ENCODE results near the gene DNAH11.

DNAH11 gene

DNA sequence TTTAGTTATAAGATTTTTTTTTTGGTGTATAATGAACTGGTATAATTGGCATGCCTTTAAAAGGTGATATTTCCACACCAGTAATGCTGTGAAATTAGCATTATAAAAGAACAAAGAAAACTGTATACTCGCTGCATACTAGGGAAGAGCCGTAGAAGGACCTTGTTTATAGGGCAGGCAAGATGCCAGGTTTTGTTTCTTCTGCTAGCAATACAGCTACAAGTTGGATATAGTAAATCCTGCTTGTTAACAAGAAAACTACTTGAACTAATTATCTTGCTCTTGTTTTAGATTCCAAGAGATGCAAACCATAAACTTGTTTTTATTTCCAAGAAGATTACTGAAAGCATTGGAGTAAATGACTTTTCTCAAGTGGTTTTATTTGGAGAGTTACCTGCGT, 1.9 kb downstream of the DNAH11 start:
- TF ChIP-seq, protein P1, sequence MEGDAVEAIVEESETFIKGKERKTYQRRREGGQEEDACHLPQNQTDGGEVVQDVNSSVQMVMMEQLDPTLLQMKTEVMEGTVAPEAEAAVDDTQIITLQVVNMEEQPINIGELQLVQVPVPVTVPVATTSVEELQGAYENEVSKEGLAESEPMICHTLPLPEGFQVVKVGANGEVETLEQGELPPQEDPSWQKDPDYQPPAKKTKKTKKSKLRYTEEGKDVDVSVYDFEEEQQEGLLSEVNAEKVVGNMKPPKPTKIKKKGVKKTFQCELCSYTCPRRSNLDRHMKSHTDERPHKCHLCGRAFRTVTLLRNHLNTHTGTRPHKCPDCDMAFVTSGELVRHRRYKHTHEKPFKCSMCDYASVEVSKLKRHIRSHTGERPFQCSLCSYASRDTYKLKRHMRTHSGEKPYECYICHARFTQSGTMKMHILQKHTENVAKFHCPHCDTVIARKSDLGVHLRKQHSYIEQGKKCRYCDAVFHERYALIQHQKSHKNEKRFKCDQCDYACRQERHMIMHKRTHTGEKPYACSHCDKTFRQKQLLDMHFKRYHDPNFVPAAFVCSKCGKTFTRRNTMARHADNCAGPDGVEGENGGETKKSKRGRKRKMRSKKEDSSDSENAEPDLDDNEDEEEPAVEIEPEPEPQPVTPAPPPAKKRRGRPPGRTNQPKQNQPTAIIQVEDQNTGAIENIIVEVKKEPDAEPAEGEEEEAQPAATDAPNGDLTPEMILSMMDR (IDR thresholded peaks at IDR 0.05) = no peak

DNA sequence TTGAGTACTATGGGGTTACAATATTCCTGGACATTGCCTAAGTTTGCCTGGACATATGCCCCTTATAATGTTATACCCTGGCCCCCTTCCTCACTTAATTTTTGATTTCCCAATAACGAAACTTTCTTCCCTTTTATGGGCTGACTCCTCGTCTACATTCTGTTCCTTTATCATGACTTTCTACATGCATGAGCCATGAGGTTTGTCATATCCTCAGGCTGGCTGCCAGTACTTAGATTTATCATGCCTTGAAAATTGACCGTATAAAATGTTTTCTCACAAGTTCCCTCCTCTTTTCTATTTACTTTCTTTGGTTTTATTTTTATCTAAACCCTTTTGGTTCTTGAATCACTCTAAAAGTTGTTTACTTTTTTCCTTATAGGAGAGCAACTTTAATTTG, 4.7 kb downstream of the DNAH11 start:
- TF ChIP-seq, protein P1 (IDR thresholded peaks at IDR 0.05) = no peak

DNA sequence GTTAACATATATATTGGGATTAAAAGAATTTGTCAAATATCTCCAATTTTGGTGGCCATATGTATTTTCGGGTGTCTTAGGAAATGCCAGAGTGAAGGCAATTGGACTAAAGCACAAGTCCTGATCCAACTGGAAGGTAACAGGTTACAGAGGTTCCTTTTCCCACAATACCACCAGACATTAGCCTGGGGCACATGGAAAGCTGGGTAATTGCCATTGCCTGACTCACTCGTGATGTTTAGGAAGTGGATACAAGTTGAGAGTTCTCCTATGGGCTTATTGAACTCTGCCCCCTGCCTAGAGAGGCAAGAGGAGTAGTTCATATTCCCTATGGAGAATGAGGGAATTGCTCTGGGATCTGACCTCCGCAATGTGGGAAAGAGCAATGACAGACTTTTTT, 5.7 kb downstream of the DNAH11 start:
- TF ChIP-seq, protein P1 (IDR thresholded peaks at IDR 0.05) = no peak

DNA sequence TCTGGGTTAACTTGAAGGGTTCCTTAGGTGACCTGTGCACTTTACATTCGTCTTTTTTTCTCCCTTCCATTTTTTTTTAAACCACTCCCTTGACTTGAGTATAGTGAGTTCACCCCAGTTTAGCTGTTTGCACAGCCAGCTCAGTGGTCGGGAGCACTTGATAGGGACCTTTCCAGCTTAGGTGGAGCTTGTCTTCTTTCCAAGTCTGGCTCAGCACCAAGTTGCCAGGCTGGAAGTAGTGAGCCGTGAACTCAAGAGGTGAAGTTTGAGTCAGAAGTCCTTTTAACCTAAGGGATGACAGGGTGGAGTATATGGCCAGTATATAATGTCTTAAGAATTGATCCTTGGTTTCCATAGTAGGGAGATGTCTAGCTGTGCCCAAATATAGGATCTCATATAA, 7.2 kb downstream of the DNAH11 start:
- TF ChIP-seq, protein P1 (IDR thresholded peaks at IDR 0.05) = no peak

DNA sequence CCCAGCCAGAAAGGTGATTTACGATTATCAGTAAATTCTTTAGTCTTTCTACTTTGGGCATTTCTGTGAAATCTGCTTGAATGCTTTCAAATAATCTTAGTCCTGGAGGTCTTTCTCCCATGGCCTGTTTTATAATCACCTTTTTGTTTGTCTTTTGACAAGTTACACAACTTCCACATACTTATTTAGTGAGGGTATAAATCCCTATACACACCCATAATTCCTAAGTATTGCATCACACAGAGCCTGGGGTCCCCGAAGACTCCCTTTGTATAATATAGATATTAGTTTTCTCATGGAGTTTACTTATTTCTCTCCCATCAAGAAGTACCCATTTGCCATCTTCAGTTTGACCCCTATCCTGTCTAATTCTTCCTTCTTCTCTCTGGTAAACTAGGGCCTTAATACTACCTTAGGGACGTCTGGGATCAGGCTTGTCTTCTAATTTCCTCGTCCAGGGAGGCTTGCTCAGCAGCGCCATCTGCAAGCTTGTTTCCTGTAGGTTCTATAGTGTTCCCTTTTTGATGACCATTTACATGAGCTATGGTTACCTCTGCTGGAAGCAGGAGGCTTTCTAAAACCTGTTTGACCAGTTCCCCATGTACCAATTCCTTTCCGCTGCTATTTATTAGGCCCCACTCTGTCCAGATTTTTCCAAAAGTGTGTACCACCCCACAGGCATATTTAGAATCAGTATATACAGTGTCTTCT, 8.1 kb downstream of the DNAH11 start:
- TF ChIP-seq, protein P1 (IDR thresholded peaks at IDR 0.05) = peak; percentile 46; the same call in 1 of the 2 replicates

DNA sequence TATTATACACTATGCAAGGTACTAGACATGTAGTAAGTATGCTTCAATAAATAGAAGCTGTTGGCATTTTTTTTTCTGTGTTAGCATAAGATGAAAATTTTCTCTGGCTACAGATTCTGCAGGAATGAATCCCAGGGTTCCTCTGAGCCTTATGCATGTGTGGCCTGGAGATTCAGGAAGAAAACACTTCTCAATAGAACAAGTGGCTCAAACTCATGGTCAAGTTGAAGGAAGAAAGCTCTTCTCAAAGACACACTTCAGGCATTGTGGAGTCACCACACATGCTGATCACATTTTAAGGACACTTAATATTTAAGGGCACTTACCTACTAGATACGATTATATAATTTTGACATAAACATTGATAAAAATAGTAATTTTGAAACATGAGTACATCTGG, 19.5 kb downstream of the DNAH11 start:
- TF ChIP-seq, protein P1 (IDR thresholded peaks at IDR 0.05) = no peak

DNA sequence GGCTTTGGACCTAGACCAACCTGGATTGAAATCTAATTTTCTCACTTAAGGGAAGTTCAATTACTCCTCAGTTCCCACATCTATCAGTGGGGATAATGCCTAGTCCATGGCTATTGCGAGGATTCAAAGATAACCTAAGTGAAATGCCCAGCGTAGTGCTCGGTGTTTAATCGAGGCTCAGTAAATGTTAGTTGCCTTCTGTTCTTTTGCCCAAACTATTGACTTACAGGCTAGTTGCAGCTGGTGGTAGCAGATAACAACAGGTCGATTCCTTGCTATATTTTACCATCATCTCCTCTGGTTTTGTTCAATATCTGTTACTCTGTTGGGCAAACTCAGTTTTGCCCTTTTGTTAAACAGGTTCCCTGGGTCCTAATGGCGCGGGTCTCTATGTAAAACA, 22.8 kb downstream of the DNAH11 start:
- TF ChIP-seq, protein P1 (IDR thresholded peaks at IDR 0.05) = no peak

DNA sequence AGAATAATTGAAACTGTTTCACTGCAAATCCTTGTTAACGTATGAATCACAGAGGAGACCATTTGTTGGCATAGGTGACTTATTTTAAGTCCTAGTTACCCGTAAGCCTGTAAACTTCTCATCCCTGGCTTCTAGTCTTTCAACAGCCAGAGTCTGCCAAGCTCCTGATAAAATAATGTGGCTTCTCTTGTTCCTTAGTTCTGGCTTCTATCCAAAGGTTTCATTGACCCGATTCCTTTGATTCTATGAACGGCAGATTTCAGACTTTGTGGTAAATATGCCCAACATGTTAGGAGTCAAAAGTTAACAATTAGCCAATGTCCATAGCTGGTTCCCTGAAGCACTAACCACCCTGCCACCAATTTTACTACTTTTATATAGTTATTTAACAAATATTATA, 23.3 kb downstream of the DNAH11 start:
- TF ChIP-seq, protein P1 (IDR thresholded peaks at IDR 0.05) = no peak

Measured in LNCAP (cell line).